Neural cell (in vitro differentiated cells): ENCODE data around the gene SLC39A3. TPM values are rescaled to one million over a fixed set of nuclear protein-coding genes. Genes with fewer than 3 reads are reported as not detected.

Experiments used
- H2AFZ ChIP-seq: fragments of 200-600, 300-800 bp; sonication (generic), shearing (Covaris generic); 2 replicates; pipeline ENCODE4 v1.6.0; 2014; ENCODE audit warnings: low read depth, mild to moderate bottlenecking, antibody characterized with exemption, low read length, moderate library complexity
- H3F3A ChIP-seq: fragments of 200-600 bp; shearing (Covaris generic); 2 replicates; pipeline ENCODE4 v1.6.1; 2016; ENCODE audit warnings: mild to moderate bottlenecking, moderate library complexity, mixed read lengths, antibody characterized with exemption, low read length; ENCODE audit not compliant: insufficient read depth, poor library complexity, severe bottlenecking
- H3K27ac ChIP-seq: fragments of 200-600, 300-800 bp; sonication (generic), shearing (Covaris generic); 2 replicates; pipeline ENCODE4 v1.5.1; 2014; ENCODE audit warnings: mild to moderate bottlenecking, low read length, moderate library complexity
- H3K27me3 ChIP-seq: fragments of 300-800, 200-600 bp; sonication (generic), shearing (Covaris generic); 2 replicates; pipeline ENCODE4 v1.6.0; 2014; ENCODE audit warnings: mild to moderate bottlenecking, low read depth, low read length, moderate library complexity; ENCODE audit not compliant: insufficient read depth
- H3K36me3 ChIP-seq: fragments of 300-800, 200-600 bp; sonication (generic), shearing (Covaris generic); 2 replicates; pipeline ENCODE4 v1.5.1; 2014; ENCODE audit warnings: mild to moderate bottlenecking, antibody characterized with exemption, low read length, moderate library complexity; ENCODE audit not compliant: insufficient read depth
- H3K4me2 ChIP-seq: fragments of 300-800, 200-600 bp; sonication (generic), shearing (Covaris generic); 2 replicates; pipeline ENCODE4 v1.6.0; 2014; ENCODE audit warnings: mild to moderate bottlenecking, low read length
- H3K4me3 ChIP-seq: fragments of 300-800, 200-600 bp; sonication (generic), shearing (Covaris generic); 2 replicates; pipeline ENCODE4 v1.5.1; 2014; ENCODE audit warnings: mild to moderate bottlenecking, low read length, moderate library complexity
- H3K79me2 ChIP-seq: fragments of 200-600 bp; shearing (Covaris generic); replicated peaks from 2 replicates; pipeline ENCODE4 v1.6.0; 2014; ENCODE audit warnings: mild to moderate bottlenecking, low read length, moderate library complexity; ENCODE audit not compliant: insufficient read depth
- H3K9ac ChIP-seq: fragments of 300-800, 200-600 bp; sonication (generic), shearing (Covaris generic); 2 replicates; pipeline ENCODE4 v1.6.1; 2016; ENCODE audit warnings: mild to moderate bottlenecking, low read length, mixed read lengths
- H3K9me2 ChIP-seq: fragments of 200-600 bp; shearing (Covaris generic); 2 replicates; pipeline ENCODE4 v1.6.1; 2016; ENCODE audit warnings: mild to moderate bottlenecking, low read length, mixed read lengths; ENCODE audit not compliant: insufficient read depth
- H3K9me3 ChIP-seq: fragments of 200-600, 300-800 bp; sonication (generic), shearing (Covaris generic); 2 replicates; pipeline ENCODE4 v1.6.1; 2016; ENCODE audit warnings: mild to moderate bottlenecking, mixed run types, low read length, moderate library complexity, mixed read lengths
- H4K20me1 ChIP-seq: fragments of 200-600 bp; shearing (Covaris generic); 2 replicates; pipeline ENCODE4 v1.6.1; 2016; ENCODE audit warnings: mild to moderate bottlenecking, mixed run types; ENCODE audit not compliant: insufficient read depth
- EP300 ChIP-seq: fragments of 450-650 bp; conservative IDR thresholded peaks from 2 replicates; pipeline ENCODE4 v1.6.1; 2014; ENCODE audit warnings: antibody characterized with exemption, mild to moderate bottlenecking, moderate library complexity; ENCODE audit not compliant: poor library complexity, severe bottlenecking
- EZH2 ChIP-seq: fragments of 200-600, 300-800 bp; shearing (Covaris generic), sonication (generic); IDR thresholded peaks from 2 replicates; pipeline ENCODE4 v1.6.1; 2014; ENCODE audit warnings: antibody characterized with exemption, low read length, borderline replicate concordance, mild to moderate bottlenecking; ENCODE audit not compliant: insufficient read depth, poor library complexity, severe bottlenecking
- MXI1 ChIP-seq: fragments of 450-650 bp; conservative IDR thresholded peaks from 2 replicates; pipeline ENCODE4 v1.6.1; 2014; ENCODE audit warnings: antibody characterized with exemption, mild to moderate bottlenecking; ENCODE audit not compliant: poor library complexity, severe bottlenecking
- POLR2AphosphoS5 ChIP-seq: IDR thresholded peaks from 2 replicates; pipeline ENCODE4 v1.6.1; 2012
- RAD21 ChIP-seq: fragments of 450-650 bp; conservative IDR thresholded peaks from 2 replicates; pipeline ENCODE4 v1.6.1; 2014; ENCODE audit warnings: antibody characterized with exemption, mild to moderate bottlenecking, moderate library complexity
- SMC3 ChIP-seq: fragments of 450-650 bp; conservative IDR thresholded peaks from 2 replicates; pipeline ENCODE4 v1.6.1; 2014; ENCODE audit warnings: antibody characterized with exemption, mild to moderate bottlenecking, moderate library complexity; ENCODE audit not compliant: poor library complexity
- TAF1 ChIP-seq: IDR thresholded peaks from 2 replicates; pipeline ENCODE4 v1.6.1; 2012; ENCODE audit warnings: low read depth
- polyA plus RNA-seq: library from polyadenylated mRNA; depleted of rRNA; stranded (reverse); fragments of >200 nt; gene quantifications from 2 replicates; pipeline ENCODE4 v1.2.3, GENCODE V29; 2014
- TF ChIP-seq, protein P1 (sequence below): IDR thresholded peaks from 2 replicates; pipeline ENCODE4 v1.6.1; 2012; ENCODE audit warnings: borderline replicate concordance
- TF ChIP-seq, protein P2 (sequence below): fragments of 450-650 bp; IDR thresholded peaks from 2 replicates; pipeline ENCODE4 v1.5.1; 2014; ENCODE audit warnings: antibody characterized with exemption, mild to moderate bottlenecking, moderate library complexity; ENCODE audit not compliant: poor library complexity, severe bottlenecking

SLC39A3 gene
- polyA plus RNA-seq, 1 donor from 2014 or later: 72.8 TPM

DNA sequence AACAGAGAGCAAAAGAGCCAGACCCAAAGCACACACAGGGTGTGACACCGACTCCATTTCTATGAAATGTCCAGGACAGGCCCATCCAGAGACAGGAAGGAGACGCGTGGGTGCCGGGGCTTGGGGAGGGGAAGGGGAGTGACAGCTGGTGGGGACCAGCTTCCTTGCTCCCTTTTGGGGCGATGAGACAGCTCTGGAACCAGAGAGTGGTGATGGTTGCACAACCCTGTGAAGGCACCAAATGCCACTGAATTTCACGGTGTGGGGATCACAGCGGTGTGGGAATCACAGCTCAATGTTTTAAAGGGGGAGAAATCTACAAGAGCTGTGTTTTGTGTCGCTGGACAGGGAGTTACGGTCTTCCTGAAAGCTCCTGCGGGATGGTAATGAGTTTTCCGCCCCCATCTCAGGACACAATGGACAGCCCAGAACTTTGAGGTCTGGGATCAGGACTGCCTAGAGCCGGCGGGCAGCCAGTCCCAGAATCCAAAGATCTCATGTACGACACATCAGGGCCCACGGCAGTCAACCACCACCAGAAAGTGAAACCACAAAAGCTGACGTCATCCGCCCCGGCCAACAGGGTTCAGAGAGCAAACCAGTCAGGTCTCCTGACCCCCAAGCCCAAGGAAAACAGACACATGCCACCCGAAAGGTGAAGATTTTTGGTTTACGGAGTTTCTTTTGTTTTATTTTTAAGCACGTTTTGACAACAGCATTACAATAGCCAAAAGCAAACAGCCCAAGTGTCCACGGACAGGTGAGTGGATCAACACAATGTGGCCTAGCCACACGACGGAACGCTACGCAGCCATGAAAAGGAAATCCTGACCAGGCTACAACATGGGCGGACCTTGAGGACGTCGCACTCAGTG, 36.0 kb upstream of the SLC39A3 start:
- no peak overlapping the region for H3K27ac ChIP-seq
- H3F3A ChIP-seq: no peaks in the 10 kb centered on the region
- no peaks in the 10 kb centered on the region for H4K20me1 ChIP-seq
- H3K9me2 ChIP-seq: no peaks in the 10 kb centered on the region
- TF ChIP-seq RAD21 (no peak), MXI1 (no peak), EZH2 (no peak), EP300 (no peak), TAF1 (no peak), SMC3 (no peak)
- TF ChIP-seq, protein P1, sequence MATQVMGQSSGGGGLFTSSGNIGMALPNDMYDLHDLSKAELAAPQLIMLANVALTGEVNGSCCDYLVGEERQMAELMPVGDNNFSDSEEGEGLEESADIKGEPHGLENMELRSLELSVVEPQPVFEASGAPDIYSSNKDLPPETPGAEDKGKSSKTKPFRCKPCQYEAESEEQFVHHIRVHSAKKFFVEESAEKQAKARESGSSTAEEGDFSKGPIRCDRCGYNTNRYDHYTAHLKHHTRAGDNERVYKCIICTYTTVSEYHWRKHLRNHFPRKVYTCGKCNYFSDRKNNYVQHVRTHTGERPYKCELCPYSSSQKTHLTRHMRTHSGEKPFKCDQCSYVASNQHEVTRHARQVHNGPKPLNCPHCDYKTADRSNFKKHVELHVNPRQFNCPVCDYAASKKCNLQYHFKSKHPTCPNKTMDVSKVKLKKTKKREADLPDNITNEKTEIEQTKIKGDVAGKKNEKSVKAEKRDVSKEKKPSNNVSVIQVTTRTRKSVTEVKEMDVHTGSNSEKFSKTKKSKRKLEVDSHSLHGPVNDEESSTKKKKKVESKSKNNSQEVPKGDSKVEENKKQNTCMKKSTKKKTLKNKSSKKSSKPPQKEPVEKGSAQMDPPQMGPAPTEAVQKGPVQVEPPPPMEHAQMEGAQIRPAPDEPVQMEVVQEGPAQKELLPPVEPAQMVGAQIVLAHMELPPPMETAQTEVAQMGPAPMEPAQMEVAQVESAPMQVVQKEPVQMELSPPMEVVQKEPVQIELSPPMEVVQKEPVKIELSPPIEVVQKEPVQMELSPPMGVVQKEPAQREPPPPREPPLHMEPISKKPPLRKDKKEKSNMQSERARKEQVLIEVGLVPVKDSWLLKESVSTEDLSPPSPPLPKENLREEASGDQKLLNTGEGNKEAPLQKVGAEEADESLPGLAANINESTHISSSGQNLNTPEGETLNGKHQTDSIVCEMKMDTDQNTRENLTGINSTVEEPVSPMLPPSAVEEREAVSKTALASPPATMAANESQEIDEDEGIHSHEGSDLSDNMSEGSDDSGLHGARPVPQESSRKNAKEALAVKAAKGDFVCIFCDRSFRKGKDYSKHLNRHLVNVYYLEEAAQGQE: no peak
- TF ChIP-seq, protein P2, sequence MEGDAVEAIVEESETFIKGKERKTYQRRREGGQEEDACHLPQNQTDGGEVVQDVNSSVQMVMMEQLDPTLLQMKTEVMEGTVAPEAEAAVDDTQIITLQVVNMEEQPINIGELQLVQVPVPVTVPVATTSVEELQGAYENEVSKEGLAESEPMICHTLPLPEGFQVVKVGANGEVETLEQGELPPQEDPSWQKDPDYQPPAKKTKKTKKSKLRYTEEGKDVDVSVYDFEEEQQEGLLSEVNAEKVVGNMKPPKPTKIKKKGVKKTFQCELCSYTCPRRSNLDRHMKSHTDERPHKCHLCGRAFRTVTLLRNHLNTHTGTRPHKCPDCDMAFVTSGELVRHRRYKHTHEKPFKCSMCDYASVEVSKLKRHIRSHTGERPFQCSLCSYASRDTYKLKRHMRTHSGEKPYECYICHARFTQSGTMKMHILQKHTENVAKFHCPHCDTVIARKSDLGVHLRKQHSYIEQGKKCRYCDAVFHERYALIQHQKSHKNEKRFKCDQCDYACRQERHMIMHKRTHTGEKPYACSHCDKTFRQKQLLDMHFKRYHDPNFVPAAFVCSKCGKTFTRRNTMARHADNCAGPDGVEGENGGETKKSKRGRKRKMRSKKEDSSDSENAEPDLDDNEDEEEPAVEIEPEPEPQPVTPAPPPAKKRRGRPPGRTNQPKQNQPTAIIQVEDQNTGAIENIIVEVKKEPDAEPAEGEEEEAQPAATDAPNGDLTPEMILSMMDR: no peak
- H3K79me2 ChIP-seq: peaks cover 56% of the 10 kb centered on the region
- H3K9ac ChIP-seq: no peak overlapping the region
- H3K4me3 ChIP-seq: no peak overlapping the region
- no peak overlapping the region for H3K4me2 ChIP-seq
- no peaks in the 10 kb centered on the region for H3K9me3 ChIP-seq
- H3K36me3 ChIP-seq: no peaks in the 10 kb centered on the region
- H3K27me3 ChIP-seq: no peaks in the 10 kb centered on the region
- H2AFZ ChIP-seq: no peak overlapping the region

DNA sequence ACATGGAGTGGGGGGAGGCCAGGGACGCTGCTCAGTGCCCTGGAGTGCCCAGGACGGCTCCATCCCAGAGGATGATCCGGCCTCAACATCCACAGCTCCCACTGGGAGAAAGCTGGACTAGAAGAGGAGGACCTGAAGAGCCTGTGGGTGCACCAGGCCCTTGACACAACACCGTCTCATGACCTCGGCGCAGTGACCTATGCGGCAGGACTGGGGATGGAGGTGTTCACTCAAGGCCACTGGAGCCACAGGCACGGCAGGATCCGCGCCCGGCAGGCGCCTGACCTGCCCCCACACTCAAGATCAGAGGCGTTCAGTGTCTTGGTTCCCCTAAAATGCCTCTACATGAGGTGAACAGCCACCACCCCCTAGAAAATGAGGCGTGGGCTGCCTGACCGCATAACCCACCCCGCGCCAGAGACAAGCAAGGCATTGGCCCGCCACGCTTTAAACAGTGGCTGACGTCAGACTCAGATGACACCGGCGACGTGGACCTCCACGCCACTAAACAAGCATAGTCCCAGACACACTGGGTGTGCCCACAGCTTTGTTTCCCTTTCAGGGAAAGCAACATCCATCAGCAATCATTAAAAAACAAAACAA, 35.2 kb upstream of the SLC39A3 start:
- Histone ChIP-seq H3K4me2 (no peak overlapping the region), H3K36me3 (no peaks in the 10 kb centered on the region), H3K9ac (no peak overlapping the region), H3K79me2 (peaks cover 53% of the 10 kb centered on the region), H2AFZ (no peak overlapping the region), H3K9me3 (no peaks in the 10 kb centered on the region), H4K20me1 (no peaks in the 10 kb centered on the region), H3K4me3 (no peak overlapping the region), H3K27ac (no peak overlapping the region), H3F3A (no peaks in the 10 kb centered on the region), H3K9me2 (no peaks in the 10 kb centered on the region), H3K27me3 (no peaks in the 10 kb centered on the region)
- TF ChIP-seq SMC3 (no peak), MXI1 (no peak), RAD21 (no peak), EZH2 (no peak), EP300 (no peak), POLR2AphosphoS5 (no peak), TAF1 (no peak)
- TF ChIP-seq, protein P1: no peak
- TF ChIP-seq, protein P2: no peak
